ENCODE measurements around the gene PDSS2.

GRCh38 chr6:107409942-107410341, 49.4 kb downstream of the PDSS2 start:
- TF ChIP-seq POLR2A (IDR thresholded peaks at IDR 0.05; ENCODE audit: low read length) = no peak
- TF ChIP-seq GATA1 (IDR thresholded peaks at IDR 0.05; ENCODE audit: low read depth, low read length) = no peak
